ENCODE data around the gene SH3BGRL2.
A peak's percentile ranks its signal among the peaks of the same experiment; 100 is the strongest.

The SH3BGRL2 gene

DNA sequence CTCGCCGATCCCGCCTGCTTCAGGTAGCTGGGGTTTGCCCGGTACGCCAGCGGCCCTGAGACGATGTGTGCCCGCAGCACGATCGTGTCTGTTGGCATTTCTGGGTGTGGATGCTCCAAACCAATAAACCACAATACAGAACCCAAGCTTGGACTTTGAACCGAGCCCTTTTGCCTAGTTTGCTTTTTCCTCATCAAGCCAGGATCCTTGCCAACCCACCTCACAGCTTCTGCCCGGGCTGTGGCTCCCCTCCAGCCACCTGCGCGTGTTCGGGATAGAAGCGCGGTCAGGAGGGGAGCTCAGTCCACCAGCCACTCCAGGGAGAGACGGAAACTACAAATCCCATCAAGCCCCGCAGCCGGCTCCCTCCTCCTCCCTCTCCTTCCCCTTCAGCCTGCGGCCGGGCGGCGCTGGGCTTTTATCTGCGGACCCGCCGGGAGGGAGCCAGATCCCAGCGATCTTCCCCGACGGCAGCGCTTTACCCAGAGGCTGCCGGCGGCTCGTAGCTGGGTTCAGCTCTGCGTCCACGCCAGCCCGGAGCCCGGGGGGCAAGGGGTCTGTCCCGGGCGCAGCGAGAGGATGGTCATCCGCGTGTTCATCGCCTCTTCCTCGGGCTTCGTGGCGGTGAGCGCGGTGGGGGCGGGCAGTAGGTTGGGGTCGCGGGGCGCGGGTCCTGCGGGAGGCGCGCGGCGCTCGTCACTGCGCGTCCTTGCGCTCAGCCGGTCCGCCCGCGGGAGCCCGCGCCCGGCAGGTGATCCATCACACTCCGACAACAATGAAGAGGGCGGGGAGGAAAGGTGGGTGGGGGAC lies at the start of gene SH3BGRL2:
Gene SH3BGRL2, plus strand, starts transcription at position 447 of the 810 bp plus-strand sequence. Its CDS starts 133 bp downstream, at position 580.
- peak; percentile 87 for DNase-seq

DNA sequence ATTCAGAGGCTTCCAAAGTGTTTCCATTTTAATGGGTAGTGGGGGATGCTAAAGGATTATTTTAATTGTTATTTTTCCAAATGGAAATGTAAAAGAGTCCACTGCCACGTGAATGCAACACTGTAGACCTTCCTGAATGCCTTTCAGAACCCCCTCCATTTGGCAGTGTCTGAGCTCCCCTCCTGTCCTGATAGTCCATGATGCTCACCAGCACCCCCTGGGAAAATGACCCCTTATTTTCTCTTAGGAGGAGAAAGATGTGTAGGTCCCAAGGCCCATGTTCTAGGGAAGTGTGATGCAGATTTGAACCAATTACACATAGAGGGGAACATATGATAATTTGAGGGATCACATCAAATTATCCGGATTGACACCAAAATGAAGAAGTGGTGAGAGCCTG lies 46.8 kb upstream of the SH3BGRL2 start:
- no peak for DNase-seq

DNA sequence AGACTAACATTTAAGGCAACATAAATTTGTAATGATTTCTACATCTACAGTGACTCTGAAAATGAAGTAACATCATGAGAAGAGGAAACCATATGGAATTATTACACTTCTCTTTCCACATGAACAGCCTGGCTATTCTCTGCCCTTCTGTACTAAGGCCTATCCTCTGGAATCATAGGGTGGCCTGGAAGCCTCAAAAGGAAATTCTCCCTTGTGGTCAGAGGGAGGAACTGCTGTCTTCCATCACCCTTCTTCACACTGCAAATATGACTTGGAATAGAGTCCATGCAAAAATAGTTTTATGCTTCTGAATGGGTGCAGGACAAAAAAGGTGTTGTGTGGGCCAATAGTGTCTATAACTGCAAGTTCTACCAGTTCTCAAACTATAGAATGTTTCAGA lies 44.6 kb upstream of the SH3BGRL2 start:
- no peak for DNase-seq

DNA sequence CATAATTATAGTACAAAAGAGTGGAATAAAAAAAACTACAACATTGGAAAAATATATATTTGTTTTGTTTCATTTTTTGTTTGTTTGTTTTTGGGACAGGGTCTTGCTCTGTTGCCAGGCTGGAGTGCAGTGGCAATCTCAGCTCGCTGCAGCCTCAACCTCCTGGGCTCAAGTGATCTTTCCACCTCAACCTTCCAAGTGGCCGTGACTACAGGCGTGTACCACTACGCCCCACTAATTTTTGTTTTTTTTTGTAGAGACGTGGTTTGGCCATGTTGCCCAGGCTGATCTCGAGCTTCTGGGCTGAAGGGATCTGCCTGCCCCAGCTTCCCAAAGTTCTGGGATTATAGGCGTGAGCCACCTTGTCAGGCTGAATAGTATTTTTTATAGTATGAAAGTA lies 41.4 kb upstream of the SH3BGRL2 start:
- no peak for DNase-seq

DNA sequence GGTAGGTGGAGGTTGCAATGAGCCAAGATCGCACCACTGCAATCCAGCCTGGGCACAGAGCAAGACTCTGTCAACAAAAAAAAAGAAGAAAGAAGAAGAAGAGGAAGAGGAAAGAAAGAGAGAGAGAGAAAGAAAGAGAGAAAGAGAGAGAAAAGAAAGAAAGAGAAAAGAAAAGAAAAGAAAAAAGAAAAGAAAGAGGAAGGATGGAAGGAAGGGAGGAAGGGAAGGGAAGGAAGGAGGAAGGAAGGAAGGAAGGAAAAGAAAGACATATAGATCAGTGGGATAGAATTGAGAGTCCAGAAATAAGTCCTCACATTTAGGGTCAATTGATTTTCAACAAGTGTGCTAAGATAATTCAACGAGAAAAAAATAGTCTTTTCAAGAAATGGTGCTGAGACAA lies 34.0 kb upstream of the SH3BGRL2 start:
- no peak for DNase-seq

DNA sequence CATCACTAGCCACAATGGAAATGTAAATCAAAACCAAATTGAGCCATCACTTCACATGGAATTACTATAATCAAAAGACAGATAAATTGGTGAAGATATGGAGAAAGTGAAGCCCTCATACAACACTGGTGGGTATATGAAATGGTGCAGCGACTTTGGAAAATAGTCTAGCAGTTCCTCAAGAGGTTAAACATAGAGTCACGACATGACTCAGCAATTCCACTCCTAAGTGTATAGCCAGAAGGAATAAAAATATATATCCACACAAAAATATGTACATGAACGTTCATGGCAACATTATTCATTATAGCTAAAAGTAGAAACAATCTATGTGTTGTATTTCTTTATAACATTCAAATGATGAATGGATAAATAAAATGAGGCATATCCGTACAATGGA lies 33.1 kb upstream of the SH3BGRL2 start:
- no peak for DNase-seq

DNA sequence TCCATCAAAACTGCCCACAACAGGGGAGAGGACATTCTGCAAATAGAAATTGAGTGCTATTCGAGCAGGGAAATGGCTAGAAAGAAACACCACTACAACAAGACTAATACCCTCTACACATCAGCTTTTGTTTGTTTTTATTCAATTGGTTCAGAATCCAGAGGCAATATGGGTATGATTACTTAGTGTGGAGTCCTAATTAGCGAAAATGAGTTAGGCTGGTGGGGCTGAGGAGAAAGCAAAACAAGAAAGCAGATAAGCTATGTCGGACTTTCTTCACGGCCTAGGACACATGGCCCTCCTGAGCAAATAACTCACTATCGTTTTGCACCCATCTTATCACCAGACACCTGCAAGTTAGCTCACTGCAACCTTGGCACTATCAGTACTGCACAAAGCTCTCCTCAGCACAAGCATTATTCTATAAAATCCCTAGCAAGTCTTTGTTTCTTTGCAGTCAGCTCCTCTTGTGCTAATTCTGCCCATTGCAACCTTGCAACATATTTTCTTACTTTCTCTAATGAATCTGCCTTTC lies 31.3 kb upstream of the SH3BGRL2 start:
- peak; percentile 50 for DNase-seq

DNA sequence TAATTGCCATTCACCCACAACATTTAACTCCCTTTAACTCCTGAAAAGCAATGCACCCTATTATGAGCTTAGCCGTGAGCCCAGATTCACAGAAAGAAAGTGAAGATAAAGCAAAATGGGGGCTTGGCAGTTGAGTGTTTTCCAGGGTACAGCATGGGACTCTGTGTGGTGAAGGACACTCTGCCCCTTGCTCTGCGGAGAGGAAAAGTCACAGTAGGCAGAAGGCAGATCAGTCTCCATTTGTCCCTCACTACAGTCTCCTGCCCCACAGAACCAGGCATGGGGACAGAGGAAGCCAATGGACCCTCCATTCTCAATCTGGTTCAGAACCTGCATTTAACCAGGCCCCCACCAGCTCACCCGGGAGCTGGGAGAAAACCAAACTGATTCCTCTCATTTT lies 30.8 kb upstream of the SH3BGRL2 start:
- DNase-seq = no peak

DNA sequence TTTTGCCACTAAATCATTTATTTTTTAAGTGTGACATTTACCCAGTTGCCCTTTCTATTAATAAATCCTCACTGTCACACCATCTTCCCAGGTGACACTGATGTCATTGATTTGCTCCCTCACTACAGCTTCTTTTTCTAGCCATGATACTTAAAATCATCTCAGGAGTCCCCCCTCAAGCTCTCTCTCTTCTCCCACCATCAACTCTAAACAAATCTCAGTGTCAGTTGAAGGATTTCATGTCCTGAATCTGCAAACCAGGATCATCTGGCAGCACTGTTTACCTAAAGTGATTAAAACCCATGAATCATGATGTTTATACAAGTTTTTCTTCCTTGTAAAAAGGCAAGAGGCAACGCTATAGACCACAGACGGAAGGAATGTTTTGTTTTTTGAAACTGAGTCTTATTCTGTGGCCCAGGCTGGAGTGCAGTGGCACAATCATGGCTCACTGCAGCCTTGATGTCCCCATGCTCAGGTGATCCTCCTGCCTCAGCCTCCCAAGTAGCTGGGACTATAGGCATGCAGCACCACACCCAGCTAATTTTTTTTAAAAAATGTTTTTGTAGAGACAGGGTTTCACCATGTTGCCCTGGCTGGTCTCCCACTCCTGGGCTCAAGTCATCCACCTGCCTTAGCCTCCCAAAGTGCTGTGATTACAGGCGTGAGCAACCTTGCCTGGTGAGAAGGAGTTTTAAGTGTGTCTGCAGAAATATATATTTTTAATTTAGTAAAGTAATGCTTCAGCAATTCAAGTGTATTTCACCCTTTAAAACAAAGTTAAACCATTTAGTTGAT lies 30.1 kb upstream of the SH3BGRL2 start:
- peak; percentile 45 for DNase-seq

DNA sequence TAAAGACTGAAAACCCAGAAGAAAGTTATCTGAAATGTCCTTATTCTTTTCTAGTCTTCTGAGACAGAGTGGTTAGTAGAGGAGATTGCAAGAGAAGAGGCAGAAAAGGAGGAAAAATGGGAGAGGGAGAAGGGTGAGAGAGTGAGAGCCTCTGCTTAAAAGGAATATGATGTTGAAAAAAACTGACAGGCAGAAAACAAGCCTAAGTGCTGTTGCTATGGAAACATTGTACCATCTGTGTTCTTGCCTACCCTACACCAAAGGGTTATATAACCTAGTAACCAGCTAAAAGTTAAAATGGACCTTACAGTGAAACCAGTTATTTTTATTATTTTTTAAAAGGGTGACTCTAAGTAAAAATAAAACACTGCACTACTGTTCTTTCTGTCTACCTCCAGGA lies 28.3 kb upstream of the SH3BGRL2 start:
- DNase-seq = peak; percentile 19

DNA sequence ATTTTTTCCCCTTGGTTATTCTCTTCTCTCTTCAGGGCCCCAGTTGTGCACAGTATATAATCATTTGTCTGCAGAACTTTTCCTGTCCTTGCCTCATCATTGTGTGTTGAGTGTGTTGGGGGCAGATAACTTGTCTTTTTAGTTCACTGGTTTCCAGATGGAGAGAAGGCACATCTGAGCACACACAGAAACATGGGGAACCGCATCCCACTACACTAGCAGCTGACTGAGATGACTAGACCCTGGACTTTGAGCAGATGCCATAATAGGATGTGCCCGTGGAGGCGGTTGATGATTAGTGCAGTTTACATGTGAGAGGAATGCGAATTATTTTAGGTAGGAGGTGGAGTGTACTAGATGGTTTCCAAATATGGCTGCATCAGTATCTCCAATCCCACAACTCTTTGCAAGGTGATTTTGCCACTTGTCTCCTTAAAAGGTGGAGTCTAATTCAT lies 26.5 kb upstream of the SH3BGRL2 start:
- no peak for DNase-seq

DNA sequence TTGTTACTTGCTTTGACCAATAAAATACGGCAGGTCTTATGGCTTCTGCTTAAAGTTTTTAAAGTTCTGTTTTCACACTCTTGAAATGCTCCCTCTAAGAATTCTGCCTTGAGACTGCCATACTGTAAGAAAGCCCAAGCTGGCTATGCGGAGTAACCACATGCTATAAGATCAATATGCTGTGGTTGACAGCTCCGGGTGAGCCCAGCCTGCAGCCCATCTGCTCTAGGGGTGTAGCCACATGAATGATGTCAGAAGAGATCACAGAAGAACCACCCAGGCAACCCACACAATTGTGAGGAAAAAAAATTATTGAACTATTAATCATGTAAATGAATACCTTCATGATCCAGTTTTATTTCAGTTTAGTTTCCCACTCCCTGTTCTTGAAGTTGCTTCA lies 26.1 kb upstream of the SH3BGRL2 start:
- DNase-seq = no peak

DNA sequence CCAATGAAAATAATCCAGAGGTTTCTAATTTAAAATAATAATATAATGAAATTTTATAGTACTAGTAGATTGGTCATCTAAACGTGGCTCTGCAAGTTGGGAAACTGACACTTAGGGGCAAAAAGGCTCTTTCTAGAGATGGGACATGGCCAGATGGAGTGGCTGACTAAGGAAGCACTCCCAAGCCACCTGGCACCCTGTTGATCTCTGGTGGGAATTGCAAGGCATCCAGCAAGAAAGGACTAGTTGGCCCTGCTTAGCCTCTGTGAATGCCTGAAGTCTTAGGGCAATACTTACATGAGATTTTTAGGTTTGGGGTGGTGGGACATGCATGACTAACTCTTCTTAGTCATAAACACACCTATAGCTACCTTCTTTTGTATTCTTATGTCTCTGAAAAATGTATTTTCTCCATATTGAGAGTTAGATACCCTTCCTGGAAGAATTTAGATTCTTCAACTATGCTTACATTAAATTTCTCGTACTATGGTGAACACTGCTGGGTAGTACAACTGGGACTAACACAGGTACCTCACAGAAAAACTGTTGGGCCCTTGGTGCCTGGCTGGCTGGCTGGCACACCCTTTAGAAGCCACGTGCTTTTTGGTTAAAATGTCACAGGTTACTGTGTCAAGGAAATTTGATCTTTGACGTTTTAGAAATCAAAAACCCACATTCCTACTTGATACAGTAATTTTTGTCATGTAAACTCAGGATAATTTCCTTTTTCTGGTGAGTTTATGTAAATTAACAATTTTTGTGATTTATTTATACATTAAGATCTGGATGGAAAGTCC lies 25.0 kb upstream of the SH3BGRL2 start:
- DNase-seq = no peak

DNA sequence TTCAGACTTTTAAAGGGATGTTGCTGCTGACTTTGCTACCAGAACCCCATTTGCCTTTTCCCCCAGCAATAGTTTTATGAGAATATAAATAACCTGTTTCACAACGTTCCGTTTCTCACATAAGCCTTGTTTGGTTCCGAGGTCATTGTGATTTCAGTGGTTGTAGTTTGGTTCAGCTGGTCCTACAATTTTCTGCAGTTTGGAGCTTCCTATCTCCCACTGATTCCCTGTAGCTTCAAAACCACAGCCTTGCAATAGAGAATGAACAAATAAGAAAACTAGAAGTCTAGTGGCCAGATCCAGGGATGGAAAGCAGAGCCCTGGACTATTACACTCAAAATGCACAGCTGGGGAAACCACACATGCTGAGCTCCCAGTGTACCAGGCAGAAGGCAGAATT lies 24.1 kb upstream of the SH3BGRL2 start:
- no peak for DNase-seq

DNA sequence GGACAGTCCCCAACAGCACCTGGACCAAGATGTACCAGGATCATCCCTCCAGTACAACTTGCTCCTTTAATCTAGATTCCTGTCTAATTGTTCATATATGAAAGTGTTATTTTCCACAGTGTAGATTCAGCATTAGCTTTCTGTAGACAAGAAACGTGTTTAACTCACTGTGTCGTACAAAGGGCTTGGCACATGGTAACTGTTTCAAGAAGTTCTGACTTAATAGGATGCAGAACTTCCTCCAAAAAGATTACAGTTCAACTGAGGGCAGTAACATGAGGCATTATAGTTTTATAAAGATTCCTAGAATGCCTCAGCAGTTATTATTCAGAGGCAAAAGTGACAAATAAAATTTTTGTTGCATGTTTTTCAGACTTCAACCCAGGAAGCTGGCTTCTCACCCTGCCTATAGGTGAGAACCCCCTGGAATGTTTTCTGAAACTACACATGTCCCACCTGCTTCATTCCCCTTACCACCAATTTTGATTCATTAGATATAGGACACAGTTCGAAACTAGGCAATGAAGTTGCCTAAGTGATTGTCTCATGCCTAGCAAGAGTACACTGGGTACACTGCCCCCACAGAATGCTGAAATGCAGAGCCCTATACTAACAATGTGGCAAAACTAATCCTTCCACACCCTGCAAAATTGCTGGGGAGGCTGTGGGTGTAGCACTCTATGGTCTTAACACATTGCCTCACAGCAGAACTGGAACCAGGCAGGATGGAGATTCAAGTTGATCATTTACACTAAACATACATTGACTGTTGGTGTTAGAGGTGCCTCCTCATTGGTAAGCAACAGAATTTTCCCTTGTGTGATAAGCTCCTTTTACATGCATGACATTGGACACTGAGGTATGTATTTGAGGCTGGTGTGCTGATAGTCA lies 22.6 kb upstream of the SH3BGRL2 start:
- DNase-seq = no peak

DNA sequence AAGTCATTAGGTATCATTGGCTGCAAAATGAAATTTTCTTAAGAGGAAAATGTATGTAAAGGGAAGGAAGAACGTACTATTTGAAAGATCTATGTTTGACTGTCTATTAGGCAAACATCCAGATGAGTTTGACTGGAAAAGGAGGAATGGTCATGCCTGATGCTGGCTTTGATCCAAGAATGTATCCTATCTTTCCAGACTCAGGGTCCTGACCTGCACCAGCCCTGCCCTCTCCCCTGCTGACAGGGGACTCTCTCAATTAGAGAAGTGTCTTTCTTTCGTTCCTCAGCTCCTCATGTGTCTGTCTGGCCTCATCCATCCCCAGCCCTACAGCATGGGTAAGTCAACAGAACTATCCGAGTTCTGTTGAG lies 21.9 kb upstream of the SH3BGRL2 start:
- no peak for DNase-seq

DNA sequence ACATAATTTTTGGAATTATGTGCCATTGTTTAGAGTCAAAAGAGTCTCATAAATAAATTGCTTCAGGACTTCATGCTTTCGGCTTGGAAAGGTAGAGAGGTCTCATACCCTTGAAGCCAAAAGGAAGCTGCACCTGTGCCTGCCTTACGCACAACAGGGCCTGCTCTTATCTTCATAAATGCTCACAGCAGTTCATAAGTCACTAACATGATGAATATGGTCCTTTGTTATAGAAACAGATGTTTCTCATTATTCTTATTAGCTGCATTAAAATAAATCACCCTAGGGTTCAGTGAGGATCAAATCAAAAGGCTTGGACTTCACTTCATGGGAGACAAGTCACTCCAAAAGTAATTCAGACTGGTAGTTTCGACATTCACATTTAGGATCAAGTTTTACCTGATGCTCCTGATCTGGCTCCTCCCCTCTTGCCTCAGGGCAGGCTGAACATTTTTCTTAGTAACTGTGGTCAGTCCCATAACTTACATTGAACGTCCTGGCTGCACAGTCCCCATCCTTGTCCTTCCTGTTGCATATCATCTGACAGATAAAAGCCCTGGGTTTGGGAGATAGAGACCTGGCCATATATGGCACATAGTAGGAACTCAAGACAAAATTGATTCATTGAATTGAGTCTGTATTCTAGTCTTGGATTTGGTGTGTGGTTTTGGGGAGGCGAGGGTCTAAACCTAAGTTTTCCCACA lies 20.7 kb upstream of the SH3BGRL2 start:
- DNase-seq = no peak

DNA sequence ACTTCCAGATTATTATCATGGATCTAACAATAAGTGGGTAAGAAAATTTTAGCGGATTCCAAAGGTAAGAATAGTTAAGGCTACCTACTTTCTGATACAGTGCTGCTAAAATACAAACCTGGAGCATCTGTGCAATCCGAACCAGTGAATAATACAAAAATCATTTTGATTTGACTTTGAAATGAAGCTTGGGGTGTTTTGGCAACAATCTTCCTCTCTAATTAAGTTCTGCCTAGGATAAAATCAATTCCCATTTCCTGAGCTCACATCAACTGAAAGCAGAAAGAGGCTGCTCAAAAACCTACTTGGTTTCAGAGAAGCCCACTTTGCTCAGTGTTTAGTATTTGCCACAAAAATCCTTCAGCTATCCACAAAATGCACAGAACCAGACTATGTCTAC lies 18.7 kb upstream of the SH3BGRL2 start:
- no peak for DNase-seq

DNA sequence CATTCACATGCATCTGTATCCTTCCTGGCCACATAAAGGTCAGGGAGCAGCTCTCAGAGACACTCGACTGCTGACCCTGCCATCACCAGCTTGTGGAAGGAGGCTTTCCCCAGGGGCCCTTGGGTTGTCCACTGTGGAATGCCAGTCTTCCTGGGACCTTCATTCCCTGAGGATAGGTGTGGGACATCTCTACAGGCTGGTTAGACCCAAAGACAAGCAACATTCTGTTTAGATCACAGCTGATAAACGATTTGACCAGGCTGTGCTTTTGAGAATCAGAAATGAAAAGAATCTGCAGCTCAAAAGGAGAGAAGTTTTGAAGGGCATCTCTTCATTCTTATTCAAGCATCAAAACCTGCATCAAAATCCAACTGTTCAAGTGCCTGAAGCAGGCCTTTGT lies 18.2 kb upstream of the SH3BGRL2 start:
- DNase-seq = no peak

DNA sequence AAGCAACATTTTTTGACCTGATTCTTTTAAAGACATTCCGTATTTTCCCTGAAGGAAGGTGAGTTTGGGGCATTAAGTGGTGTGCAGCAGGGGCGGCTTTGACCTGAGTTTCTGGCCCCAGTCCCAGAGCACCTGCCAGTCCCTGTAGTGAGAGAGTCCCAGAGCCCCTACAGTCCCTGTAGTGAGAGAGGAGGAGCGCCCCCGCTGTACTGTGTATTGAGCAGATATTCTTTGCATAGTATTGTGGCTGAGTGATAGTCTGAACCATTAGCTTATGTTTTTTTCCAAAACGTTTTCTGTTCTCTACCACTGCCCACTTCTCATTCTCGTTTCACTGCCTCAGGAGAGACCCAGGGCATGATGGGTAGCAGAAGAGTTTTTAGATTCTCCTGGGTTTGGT lies 17.2 kb upstream of the SH3BGRL2 start:
- DNase-seq = no peak
